Transverse colon (tissue), 4 donors: ENCODE data around the gene EPM2AIP1.
"Not testable (repeated sequence)": the region's sequence is repeated elsewhere in the genome, so short reads cannot be mapped to it uniquely, and the experiment has no call there.

ENCODE experiments used
- EP300 ChIP-seq: sonication (generic); formaldehyde crosslinking; IDR thresholded peaks from one replicate; pipeline ENCODE4 v1.6.1; 2017; ENCODE audit warnings: antibody characterized with exemption, low read depth
- POLR2A ChIP-seq: fragments of 450-650 bp; IDR thresholded peaks from one replicate; pipeline ENCODE4 v1.6.1; 2016; ENCODE audit warnings: antibody characterized with exemption, mild to moderate bottlenecking, moderate library complexity
- POLR2AphosphoS5 ChIP-seq, 3 donors: sonication (generic); formaldehyde crosslinking; IDR thresholded peaks; one replicate each; pipeline ENCODE4 v1.6.1; 2016; ENCODE audit warnings: antibody characterized with exemption in 3 of 3
- TF ChIP-seq, protein P1 (sequence below), 5 experiments: fragments of 200-600 bp in 3 of 5; fragments of 450-650 bp in 2 of 5; sonication (generic) in 3 of 5; IDR thresholded peaks; 1 replicate in 2 of 5; 2 replicates in 3 of 5; pipeline ENCODE4 v1.5.1; 2016 to 2017; ENCODE audit warnings: antibody characterized with exemption in 5 of 5, inconsistent platforms in 3 of 5, mild to moderate bottlenecking in 2 of 5, moderate library complexity in 1 of 5

DNA sequence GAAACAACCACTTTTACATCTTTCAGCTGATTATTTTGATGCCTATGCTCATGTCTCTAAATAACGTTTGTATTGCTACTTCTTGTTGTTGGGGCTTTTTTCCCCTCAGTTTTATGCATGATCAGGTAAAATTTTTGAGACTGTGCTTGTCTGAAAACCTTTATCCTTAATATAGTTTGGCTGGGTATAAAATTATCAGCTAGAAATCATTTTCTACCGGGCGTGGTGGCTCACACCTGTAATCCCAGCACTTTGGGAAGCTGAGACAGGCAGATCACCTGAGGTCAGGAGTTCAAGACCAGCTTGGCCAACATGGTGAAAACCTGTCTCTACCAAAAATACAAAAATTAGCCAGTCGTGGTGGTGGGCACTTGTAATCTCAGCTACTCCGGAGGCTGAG, 45.1 kb downstream of the EPM2AIP1 start:
- TF ChIP-seq, protein P1, sequence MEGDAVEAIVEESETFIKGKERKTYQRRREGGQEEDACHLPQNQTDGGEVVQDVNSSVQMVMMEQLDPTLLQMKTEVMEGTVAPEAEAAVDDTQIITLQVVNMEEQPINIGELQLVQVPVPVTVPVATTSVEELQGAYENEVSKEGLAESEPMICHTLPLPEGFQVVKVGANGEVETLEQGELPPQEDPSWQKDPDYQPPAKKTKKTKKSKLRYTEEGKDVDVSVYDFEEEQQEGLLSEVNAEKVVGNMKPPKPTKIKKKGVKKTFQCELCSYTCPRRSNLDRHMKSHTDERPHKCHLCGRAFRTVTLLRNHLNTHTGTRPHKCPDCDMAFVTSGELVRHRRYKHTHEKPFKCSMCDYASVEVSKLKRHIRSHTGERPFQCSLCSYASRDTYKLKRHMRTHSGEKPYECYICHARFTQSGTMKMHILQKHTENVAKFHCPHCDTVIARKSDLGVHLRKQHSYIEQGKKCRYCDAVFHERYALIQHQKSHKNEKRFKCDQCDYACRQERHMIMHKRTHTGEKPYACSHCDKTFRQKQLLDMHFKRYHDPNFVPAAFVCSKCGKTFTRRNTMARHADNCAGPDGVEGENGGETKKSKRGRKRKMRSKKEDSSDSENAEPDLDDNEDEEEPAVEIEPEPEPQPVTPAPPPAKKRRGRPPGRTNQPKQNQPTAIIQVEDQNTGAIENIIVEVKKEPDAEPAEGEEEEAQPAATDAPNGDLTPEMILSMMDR (IDR thresholded peaks at IDR 0.05), result not testable (repeated sequence)
- not testable (repeated sequence) for TF ChIP-seq POLR2A; EP300; POLR2AphosphoS5 (IDR thresholded peaks at IDR 0.05)
